ENCODE data around the gene CTAG1B. TPM values are rescaled to one million over a fixed set of nuclear protein-coding genes. Genes with fewer than 3 reads are reported as not detected.
"Not testable (repeated sequence)": the region's sequence is repeated elsewhere in the genome, so short reads cannot be mapped to it uniquely, and the experiment has no call there.

CTAG1B gene
- polyA plus RNA-seq, 3 donors = not detected

DNA sequence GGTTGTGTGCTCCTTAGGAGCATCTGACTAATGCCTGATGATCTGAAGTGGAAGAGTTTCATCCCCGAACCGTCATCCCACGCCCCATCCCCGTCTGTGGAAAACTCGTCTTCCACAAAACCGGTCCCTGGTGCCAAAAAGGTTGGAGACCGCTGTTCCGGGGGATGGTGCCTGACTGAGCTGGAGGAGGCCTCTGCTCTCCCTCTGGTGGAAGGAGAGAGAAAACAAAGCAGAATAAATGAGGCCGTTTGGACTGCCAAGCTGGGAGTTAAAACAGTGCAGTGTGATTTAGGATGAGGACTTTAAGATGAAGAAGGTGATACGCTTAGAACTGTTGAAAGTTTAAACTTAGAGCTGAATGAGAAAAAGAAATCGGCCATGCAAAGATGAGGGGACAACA lies 14.6 kb upstream of the CTAG1B start:
- WGBS (ENCODE audit: insufficient coverage) = no CpG with 5 or more reads among the region's 11 CpGs
- H3K36me3 Mint-ChIP-seq; H3K4me3 Mint-ChIP-seq; intact Hi-C loops (cut with micrococcal nuclease); H3K4me2 ChIP-seq (replicated peaks; ENCODE audit: extremely low read depth, low read length, poor library complexity, severe bottlenecking); H3K9me3 Mint-ChIP-seq; H3K36me3 ChIP-seq (replicated peaks in 1 of 2; ENCODE audit: control insufficient read depth in 1 of 2, insufficient read depth in 2 of 2, low read length in 2 of 2); H3K27ac ChIP-seq (ENCODE audit: low read depth in 1 of 2, low read length in 2 of 2); H3K4me1 ChIP-seq (ENCODE audit: control insufficient read depth in 1 of 2, insufficient read depth in 2 of 2, low read length in 2 of 2); H3K27me3 Mint-ChIP-seq (ENCODE audit: low read depth in 3 of 3); H3K79me2 ChIP-seq (ENCODE audit: insufficient read depth, low read length); H2AFZ ChIP-seq (ENCODE audit: insufficient read depth, low read depth, low read length, poor library complexity, severe bottlenecking); H3K4me3 ChIP-seq (replicated peaks in 1 of 3; ENCODE audit: low read depth in 2 of 3, low read length in 3 of 3); H3K27ac Mint-ChIP-seq; H3K4me1 Mint-ChIP-seq; H3K9me3 ChIP-seq (replicated peaks in 1 of 2; ENCODE audit: control insufficient read depth in 1 of 2, insufficient read depth in 1 of 2, low read length in 2 of 2); H4K20me1 ChIP-seq (ENCODE audit: insufficient read depth, low read length); H3K27me3 ChIP-seq (ENCODE audit: control insufficient read depth in 2 of 2, insufficient read depth in 2 of 2, low read length in 2 of 2); DNase-seq; H3K9ac ChIP-seq (ENCODE audit: insufficient read depth, low read length, poor library complexity, severe bottlenecking): not testable (repeated sequence)

DNA sequence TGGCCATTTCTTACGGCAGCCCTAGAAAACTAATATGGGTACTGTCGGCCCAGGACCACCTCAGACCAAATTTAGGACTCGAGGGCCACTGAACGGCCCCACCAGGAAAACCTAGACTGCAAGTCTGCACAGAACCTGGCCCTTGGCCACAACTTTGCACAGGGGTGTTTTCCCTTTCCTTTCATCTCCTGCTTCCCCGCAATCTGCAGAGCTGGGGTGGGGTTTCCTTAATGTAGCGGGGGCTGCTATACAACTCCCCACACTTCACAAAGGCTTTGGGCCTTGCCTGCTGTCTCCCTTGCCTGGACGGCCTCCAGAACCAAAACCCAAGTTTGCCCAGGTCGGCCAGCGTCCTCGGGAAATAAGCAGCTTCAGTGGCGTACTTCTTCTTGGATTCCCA lies 11.9 kb upstream of the CTAG1B start:
- H3K27ac ChIP-seq (ENCODE audit: low read depth in 1 of 2, low read length in 2 of 2); H3K4me3 Mint-ChIP-seq; H3K27me3 ChIP-seq (ENCODE audit: control insufficient read depth in 2 of 2, insufficient read depth in 2 of 2, low read length in 2 of 2); H4K20me1 ChIP-seq (ENCODE audit: insufficient read depth, low read length); H3K9ac ChIP-seq (ENCODE audit: insufficient read depth, low read length, poor library complexity, severe bottlenecking); H3K4me1 ChIP-seq (ENCODE audit: control insufficient read depth in 1 of 2, insufficient read depth in 2 of 2, low read length in 2 of 2); H2AFZ ChIP-seq (ENCODE audit: insufficient read depth, low read depth, low read length, poor library complexity, severe bottlenecking); H3K27me3 Mint-ChIP-seq (ENCODE audit: low read depth in 3 of 3); H3K9me3 Mint-ChIP-seq; H3K36me3 Mint-ChIP-seq; DNase-seq; H3K79me2 ChIP-seq (ENCODE audit: insufficient read depth, low read length); intact Hi-C loops (cut with micrococcal nuclease); H3K36me3 ChIP-seq (replicated peaks in 1 of 2; ENCODE audit: control insufficient read depth in 1 of 2, insufficient read depth in 2 of 2, low read length in 2 of 2); H3K4me1 Mint-ChIP-seq; H3K4me2 ChIP-seq (replicated peaks; ENCODE audit: extremely low read depth, low read length, poor library complexity, severe bottlenecking); H3K9me3 ChIP-seq (replicated peaks in 1 of 2; ENCODE audit: control insufficient read depth in 1 of 2, insufficient read depth in 1 of 2, low read length in 2 of 2); H3K4me3 ChIP-seq (replicated peaks in 1 of 3; ENCODE audit: low read depth in 2 of 3, low read length in 3 of 3); H3K27ac Mint-ChIP-seq: not testable (repeated sequence)
- no CpG with 5 or more reads among the region's 11 CpGs for WGBS (ENCODE audit: insufficient coverage)

DNA sequence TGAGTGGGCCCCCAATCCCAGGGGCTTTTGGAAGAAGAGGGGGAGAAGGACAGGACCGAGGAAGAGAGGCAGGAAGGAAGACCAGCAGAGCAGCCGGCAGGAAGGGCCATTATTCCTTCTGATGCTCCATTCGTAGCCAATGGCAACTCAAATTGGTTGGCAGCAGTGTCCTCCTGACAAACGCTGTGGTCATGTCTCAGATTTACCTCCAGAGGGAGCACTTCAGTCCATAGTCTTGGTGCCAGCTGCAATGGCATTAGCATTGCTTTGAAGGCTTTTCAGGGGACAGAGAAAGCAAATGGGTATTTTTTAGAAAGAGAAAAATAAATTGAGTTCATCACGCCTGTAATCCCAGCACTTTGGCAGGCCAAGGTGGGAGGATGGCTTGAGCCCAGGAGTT lies 9.9 kb upstream of the CTAG1B start:
- H3K27me3 Mint-ChIP-seq (ENCODE audit: low read depth in 3 of 3); H3K4me1 ChIP-seq (ENCODE audit: control insufficient read depth in 1 of 2, insufficient read depth in 2 of 2, low read length in 2 of 2); H2AFZ ChIP-seq (ENCODE audit: insufficient read depth, low read depth, low read length, poor library complexity, severe bottlenecking); H3K9me3 Mint-ChIP-seq; H3K27me3 ChIP-seq (ENCODE audit: control insufficient read depth in 2 of 2, insufficient read depth in 2 of 2, low read length in 2 of 2); DNase-seq; H3K9me3 ChIP-seq (replicated peaks in 1 of 2; ENCODE audit: control insufficient read depth in 1 of 2, insufficient read depth in 1 of 2, low read length in 2 of 2); H3K27ac Mint-ChIP-seq; H3K4me3 ChIP-seq (replicated peaks in 1 of 3; ENCODE audit: low read depth in 2 of 3, low read length in 3 of 3); H3K4me2 ChIP-seq (replicated peaks; ENCODE audit: extremely low read depth, low read length, poor library complexity, severe bottlenecking); H4K20me1 ChIP-seq (ENCODE audit: insufficient read depth, low read length); H3K9ac ChIP-seq (ENCODE audit: insufficient read depth, low read length, poor library complexity, severe bottlenecking); H3K27ac ChIP-seq (ENCODE audit: low read depth in 1 of 2, low read length in 2 of 2); H3K36me3 ChIP-seq (replicated peaks in 1 of 2; ENCODE audit: control insufficient read depth in 1 of 2, insufficient read depth in 2 of 2, low read length in 2 of 2); H3K36me3 Mint-ChIP-seq; H3K4me1 Mint-ChIP-seq; H3K4me3 Mint-ChIP-seq; intact Hi-C loops (cut with micrococcal nuclease); H3K79me2 ChIP-seq (ENCODE audit: insufficient read depth, low read length): not testable (repeated sequence)
- WGBS (ENCODE audit: insufficient coverage) = no CpG with 5 or more reads among the region's 5 CpGs

DNA sequence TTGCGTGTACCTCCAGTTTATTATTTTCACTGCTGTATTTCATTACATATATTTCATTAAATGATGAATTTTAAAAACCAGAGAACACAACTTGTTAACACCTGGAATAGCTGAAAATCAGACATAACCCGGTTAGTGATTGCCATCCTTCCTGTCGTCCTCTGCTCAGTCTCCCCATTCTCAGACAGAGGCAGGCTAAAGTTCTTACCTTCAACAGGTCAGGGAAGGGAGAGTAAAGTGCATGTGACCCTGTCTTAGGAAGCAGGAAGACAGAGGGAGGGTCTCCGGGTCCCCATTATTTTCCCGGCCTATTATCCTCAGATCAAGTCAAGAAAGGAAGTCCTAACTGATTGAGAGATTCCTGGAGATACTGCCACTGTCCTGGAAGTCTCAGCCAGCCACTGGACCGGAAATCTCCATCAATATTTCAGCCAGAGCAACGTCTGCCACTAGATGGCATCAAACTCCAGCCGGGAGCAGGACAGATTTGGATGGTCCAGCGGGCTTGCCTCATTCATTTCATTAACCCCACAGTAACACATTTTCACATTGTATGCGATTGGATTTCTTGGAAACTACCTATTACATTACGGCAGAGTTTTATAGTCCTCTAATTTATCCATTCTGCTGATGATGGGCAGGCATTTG lies 1.8 kb upstream of the CTAG1B start:
- H3K27me3 ChIP-seq (ENCODE audit: control insufficient read depth in 2 of 2, insufficient read depth in 2 of 2, low read length in 2 of 2); H3K27me3 Mint-ChIP-seq (ENCODE audit: low read depth in 3 of 3); H3K27ac ChIP-seq (ENCODE audit: low read depth in 1 of 2, low read length in 2 of 2); H4K20me1 ChIP-seq (ENCODE audit: insufficient read depth, low read length); H3K9ac ChIP-seq (ENCODE audit: insufficient read depth, low read length, poor library complexity, severe bottlenecking); H3K4me1 ChIP-seq (ENCODE audit: control insufficient read depth in 1 of 2, insufficient read depth in 2 of 2, low read length in 2 of 2); H3K9me3 Mint-ChIP-seq; H2AFZ ChIP-seq (ENCODE audit: insufficient read depth, low read depth, low read length, poor library complexity, severe bottlenecking); intact Hi-C loops (cut with micrococcal nuclease); DNase-seq; H3K4me3 ChIP-seq (replicated peaks in 1 of 3; ENCODE audit: low read depth in 2 of 3, low read length in 3 of 3); H3K9me3 ChIP-seq (replicated peaks in 1 of 2; ENCODE audit: control insufficient read depth in 1 of 2, insufficient read depth in 1 of 2, low read length in 2 of 2); H3K4me3 Mint-ChIP-seq; H3K27ac Mint-ChIP-seq; H3K4me2 ChIP-seq (replicated peaks; ENCODE audit: extremely low read depth, low read length, poor library complexity, severe bottlenecking); H3K79me2 ChIP-seq (ENCODE audit: insufficient read depth, low read length); H3K36me3 ChIP-seq (replicated peaks in 1 of 2; ENCODE audit: control insufficient read depth in 1 of 2, insufficient read depth in 2 of 2, low read length in 2 of 2); H3K36me3 Mint-ChIP-seq; H3K4me1 Mint-ChIP-seq: not testable (repeated sequence)
- WGBS (ENCODE audit: insufficient coverage) = no CpG with 5 or more reads among the region's 11 CpGs
